HL-60 (cell line): Measurements from ENCODE around the gene RFTN1.

Experiments
- DNase-seq, 2 experiments: peaks; one replicate each; pipeline ENCODE4 v3.0.0-alpha.2; 2010 to 2020; ENCODE audit warnings: low read depth in 1 of 2, low spot score in 1 of 2
- H3K27ac ChIP-seq: fragments of 250-450 bp; sonication (Bioruptor Pico); replicated peaks from 2 replicates; pipeline ENCODE4 v1.5.1; 2020; ENCODE audit warnings: mild to moderate bottlenecking, moderate library complexity
- H3K27me3 ChIP-seq: fragments of 250-450 bp; sonication (Bioruptor Pico); 2 replicates; pipeline ENCODE4 v1.5.1; 2021; ENCODE audit warnings: mild to moderate bottlenecking, moderate library complexity; ENCODE audit not compliant: insufficient read depth, poor library complexity, severe bottlenecking
- H3K4me3 ChIP-seq: replicated peaks from 2 replicates; pipeline ENCODE4 v1.5.1; 2011; ENCODE audit warnings: mild to moderate bottlenecking, control low read depth, low read length; ENCODE audit not compliant: insufficient read depth
- CTCF ChIP-seq: IDR thresholded peaks from one replicate; pipeline ENCODE4 v1.5.1; 2011; ENCODE audit warnings: low read length, control low read depth, inconsistent platforms; ENCODE audit not compliant: insufficient read depth
- GABPA ChIP-seq: IDR thresholded peaks from 2 replicates; pipeline ENCODE4 v1.6.1; 2012; ENCODE audit warnings: low read depth
- POLR2AphosphoS5 ChIP-seq: IDR thresholded peaks from 2 replicates; pipeline ENCODE4 v1.6.1; 2012; ENCODE audit warnings: low read depth
- REST ChIP-seq: IDR thresholded peaks from 2 replicates; pipeline ENCODE4 v1.6.1; 2012; ENCODE audit warnings: low read depth; ENCODE audit not compliant: insufficient replicate concordance
- SPI1 ChIP-seq: IDR thresholded peaks from 2 replicates; pipeline ENCODE4 v1.6.1; 2012; ENCODE audit warnings: low read depth, mild to moderate bottlenecking, borderline replicate concordance

RFTN1 gene

GRCh38 chr3:16369276-16369675 is 144.2 kb downstream of the RFTN1 start:
- Histone ChIP-seq H3K27ac (no peak overlapping the region), H3K4me3 (no peak overlapping the region), H3K27me3 (no peaks in the 10 kb centered on the region)
- no peak for TF ChIP-seq SPI1
- TF ChIP-seq GABPA = no peak
- no peak for TF ChIP-seq REST
- TF ChIP-seq CTCF = no peak
- TF ChIP-seq POLR2AphosphoS5 = no peak
- no peak for DNase-seq

GRCh38 chr3:16366581-16366980 is 146.9 kb downstream of the RFTN1 start:
- TF ChIP-seq CTCF = no peak
- H3K27ac ChIP-seq = no peak overlapping the region
- H3K4me3 ChIP-seq = no peak overlapping the region
- no peaks in the 10 kb centered on the region for H3K27me3 ChIP-seq
- DNase-seq = no peak

- TF ChIP-seq REST (no peak), GABPA (no peak), SPI1 (no peak), CTCF (no peak)
- no peaks in the 10 kb centered on the region for H3K27me3 ChIP-seq
- no peak overlapping the region for H3K27ac ChIP-seq
- no peak overlapping the region for H3K4me3 ChIP-seq
- DNase-seq = no peak
Observed at GRCh38 chr3:16365491-16366128, 147.9 kb downstream of the RFTN1 start.

- TF ChIP-seq REST (no peak), SPI1 (no peak), POLR2AphosphoS5 (no peak), GABPA (no peak), CTCF (no peak)
- Histone ChIP-seq H3K27me3 (no peaks in the 10 kb centered on the region), H3K27ac (no peak overlapping the region), H3K4me3 (no peak overlapping the region)
- no peak for DNase-seq
Observed at GRCh38 chr3:16364963-16365362, 148.5 kb downstream of the RFTN1 start.
